T-helper 2 cell treated with Interferon-gamma antibody and Interleukin-4, amounts not matched to agents 5 μg/mL and 100 μg/mL, for 36 hours (primary cell): Measurements from ENCODE around the gene GABRB3.

Experiments used
- DNase-seq: peaks from one replicate; pipeline ENCODE4 v3.0.0; 2021; ENCODE audit warnings: low spot score
- H3K27ac Mint-ChIP-seq: one replicate; pipeline ENCODE4 v1.8.0; 2021; ENCODE audit warnings: mild to moderate bottlenecking, mixed read lengths
- H3K27me3 Mint-ChIP-seq: one replicate; pipeline ENCODE4 v1.8.0; 2021; ENCODE audit warnings: low read depth, mixed read lengths
- H3K36me3 Mint-ChIP-seq: one replicate; pipeline ENCODE4 v1.8.0; 2021; ENCODE audit warnings: low read depth, mixed read lengths
- H3K4me1 Mint-ChIP-seq: one replicate; pipeline ENCODE4 v1.8.0; 2021; ENCODE audit warnings: low read depth, mixed read lengths
- H3K4me3 Mint-ChIP-seq: one replicate; pipeline ENCODE4 v1.8.0; 2022; ENCODE audit warnings: mild to moderate bottlenecking, moderate library complexity, mixed read lengths
- H3K9me3 Mint-ChIP-seq: one replicate; pipeline ENCODE4 v1.8.0; 2021; ENCODE audit warnings: mixed read lengths

GABRB3 gene

GRCh38 chr15:26766262-26766661 is 6.6 kb downstream of the GABRB3 start:
- no peak overlapping the region for H3K4me3 Mint-ChIP-seq
- H3K27me3 Mint-ChIP-seq, result no peaks in the 10 kb centered on the region
- no peaks in the 10 kb centered on the region for H3K36me3 Mint-ChIP-seq
- H3K9me3 Mint-ChIP-seq, result peaks cover 11% of the 10 kb centered on the region
- no peak overlapping the region for H3K27ac Mint-ChIP-seq
- no peaks in the 10 kb centered on the region for H3K4me1 Mint-ChIP-seq
- DNase-seq, result no peak

- Mint-ChIP-seq H3K9me3 (peaks cover 41% of the 10 kb centered on the region), H3K4me1 (no peaks in the 10 kb centered on the region), H3K4me3 (no peak overlapping the region), H3K27ac (no peak overlapping the region), H3K27me3 (no peaks in the 10 kb centered on the region), H3K36me3 (no peaks in the 10 kb centered on the region)
- DNase-seq, result no peak
These were observed 12.9 kb downstream of the GABRB3 start for GRCh38 chr15:26759986-26760385.

- no peaks in the 10 kb centered on the region for H3K36me3 Mint-ChIP-seq
- H3K27me3 Mint-ChIP-seq, result no peaks in the 10 kb centered on the region
- no peak overlapping the region for H3K27ac Mint-ChIP-seq
- no peak for DNase-seq
- H3K4me1 Mint-ChIP-seq, result no peaks in the 10 kb centered on the region
- H3K4me3 Mint-ChIP-seq, result no peak overlapping the region
- peaks cover 56% of the 10 kb centered on the region for H3K9me3 Mint-ChIP-seq
These were observed 14.8 kb downstream of the GABRB3 start for GRCh38 chr15:26758079-26758478.

- H3K27ac Mint-ChIP-seq, result no peak overlapping the region
- H3K27me3 Mint-ChIP-seq, result no peaks in the 10 kb centered on the region
- no peaks in the 10 kb centered on the region for H3K4me1 Mint-ChIP-seq
- no peak for DNase-seq
- H3K4me3 Mint-ChIP-seq, result no peak overlapping the region
- no peaks in the 10 kb centered on the region for H3K36me3 Mint-ChIP-seq
- peaks cover 57% of the 10 kb centered on the region for H3K9me3 Mint-ChIP-seq
These were observed 15.7 kb downstream of the GABRB3 start for GRCh38 chr15:26757141-26757540.

GRCh38 chr15:26744894-26745293 is 28.0 kb downstream of the GABRB3 start:
- Mint-ChIP-seq H3K4me1 (no peaks in the 10 kb centered on the region), H3K36me3 (no peaks in the 10 kb centered on the region), H3K4me3 (no peak overlapping the region), H3K27me3 (no peaks in the 10 kb centered on the region), H3K27ac (no peak overlapping the region), H3K9me3 (peaks cover 43% of the 10 kb centered on the region)
- DNase-seq, result no peak

- Mint-ChIP-seq H3K27me3 (no peaks in the 10 kb centered on the region), H3K9me3 (peaks cover 48% of the 10 kb centered on the region), H3K4me3 (no peak overlapping the region), H3K4me1 (no peaks in the 10 kb centered on the region), H3K36me3 (no peaks in the 10 kb centered on the region), H3K27ac (no peak overlapping the region)
- DNase-seq, result no peak
These were observed 33.1 kb downstream of the GABRB3 start for GRCh38 chr15:26739791-26740190.

GRCh38 chr15:26738996-26739395 is 33.9 kb downstream of the GABRB3 start:
- no peak overlapping the region for H3K27ac Mint-ChIP-seq
- H3K27me3 Mint-ChIP-seq, result no peaks in the 10 kb centered on the region
- peaks cover 53% of the 10 kb centered on the region for H3K9me3 Mint-ChIP-seq
- no peaks in the 10 kb centered on the region for H3K36me3 Mint-ChIP-seq
- no peak for DNase-seq
- H3K4me3 Mint-ChIP-seq, result no peak overlapping the region
- H3K4me1 Mint-ChIP-seq, result no peaks in the 10 kb centered on the region

- Mint-ChIP-seq H3K36me3 (peaks cover 2% of the 10 kb centered on the region), H3K4me1 (no peaks in the 10 kb centered on the region), H3K9me3 (peaks cover 48% of the 10 kb centered on the region), H3K27ac (no peak overlapping the region), H3K4me3 (no peak overlapping the region), H3K27me3 (no peaks in the 10 kb centered on the region)
- no peak for DNase-seq
These were observed 36.2 kb downstream of the GABRB3 start for GRCh38 chr15:26736502-26737248.

- H3K9me3 Mint-ChIP-seq, result peaks cover 59% of the 10 kb centered on the region
- H3K27ac Mint-ChIP-seq, result no peak overlapping the region
- DNase-seq, result no peak
- no peaks in the 10 kb centered on the region for H3K4me1 Mint-ChIP-seq
- no peaks in the 10 kb centered on the region for H3K27me3 Mint-ChIP-seq
- H3K36me3 Mint-ChIP-seq, result peaks cover 2% of the 10 kb centered on the region
- H3K4me3 Mint-ChIP-seq, result no peak overlapping the region
These were observed 40.9 kb downstream of the GABRB3 start for GRCh38 chr15:26731965-26732364.

GRCh38 chr15:26729581-26729980 is 43.3 kb downstream of the GABRB3 start:
- no peak overlapping the region for H3K4me3 Mint-ChIP-seq
- peaks cover 69% of the 10 kb centered on the region for H3K9me3 Mint-ChIP-seq
- no peak overlapping the region for H3K27ac Mint-ChIP-seq
- peaks cover 2% of the 10 kb centered on the region for H3K36me3 Mint-ChIP-seq
- no peaks in the 10 kb centered on the region for H3K27me3 Mint-ChIP-seq
- H3K4me1 Mint-ChIP-seq, result no peaks in the 10 kb centered on the region
- no peak for DNase-seq

GRCh38 chr15:26729030-26729429 is 43.8 kb downstream of the GABRB3 start:
- Mint-ChIP-seq H3K27ac (no peak overlapping the region), H3K4me3 (no peak overlapping the region), H3K9me3 (peaks cover 66% of the 10 kb centered on the region), H3K36me3 (peaks cover 2% of the 10 kb centered on the region), H3K27me3 (no peaks in the 10 kb centered on the region), H3K4me1 (no peaks in the 10 kb centered on the region)
- no peak for DNase-seq

- Mint-ChIP-seq H3K4me1 (no peaks in the 10 kb centered on the region), H3K36me3 (no peaks in the 10 kb centered on the region), H3K9me3 (peaks cover 51% of the 10 kb centered on the region), H3K27ac (no peak overlapping the region), H3K27me3 (no peaks in the 10 kb centered on the region), H3K4me3 (no peak overlapping the region)
- no peak for DNase-seq
These were observed 48.3 kb downstream of the GABRB3 start for GRCh38 chr15:26724381-26725150.

GRCh38 chr15:26722621-26723160 is 50.2 kb downstream of the GABRB3 start:
- H3K4me3 Mint-ChIP-seq, result no peak overlapping the region

GRCh38 chr15:26721232-26721967 is 51.5 kb downstream of the GABRB3 start:
- H3K4me3 Mint-ChIP-seq, result no peak overlapping the region
- no peak for DNase-seq
- no peaks in the 10 kb centered on the region for H3K36me3 Mint-ChIP-seq
- H3K9me3 Mint-ChIP-seq, result peaks cover 48% of the 10 kb centered on the region
- H3K27me3 Mint-ChIP-seq, result no peaks in the 10 kb centered on the region
- no peaks in the 10 kb centered on the region for H3K4me1 Mint-ChIP-seq
- H3K27ac Mint-ChIP-seq, result no peak overlapping the region

More at GRCh38 chr15:26722621-26723160, 50.2 kb downstream of the GABRB3 start:
- no peak for DNase-seq
- Mint-ChIP-seq H3K4me1 (no peaks in the 10 kb centered on the region), H3K36me3 (no peaks in the 10 kb centered on the region), H3K27ac (no peak overlapping the region), H3K27me3 (no peaks in the 10 kb centered on the region), H3K9me3 (peaks cover 50% of the 10 kb centered on the region)
